PFSK-1 (cell line): ENCODE results near the gene DIAPH2.

Experiments used
- POLR2AphosphoS5 ChIP-seq: IDR thresholded peaks from 2 replicates; pipeline ENCODE4 v1.6.1; 2012; ENCODE audit warnings: low read depth, mild to moderate bottlenecking, control low read depth, low read length, moderate library complexity
- TAF1 ChIP-seq: IDR thresholded peaks from 2 replicates; pipeline ENCODE4 v1.6.1; 2012; ENCODE audit warnings: low read length, control low read depth, borderline replicate concordance; ENCODE audit not compliant: insufficient read depth
- TF ChIP-seq, protein P1 (sequence below), 2 experiments: IDR thresholded peaks; 2 replicates each; pipeline versions ENCODE4 v1.6.1 to v1.8.0; 2011 to 2012; ENCODE audit warnings: low read depth in 2 of 2, low read length in 2 of 2, control low read depth in 1 of 2, inconsistent platforms in 1 of 2, mild to moderate bottlenecking in 1 of 2, moderate library complexity in 1 of 2; ENCODE audit not compliant: insufficient read depth in 1 of 2

DNA sequence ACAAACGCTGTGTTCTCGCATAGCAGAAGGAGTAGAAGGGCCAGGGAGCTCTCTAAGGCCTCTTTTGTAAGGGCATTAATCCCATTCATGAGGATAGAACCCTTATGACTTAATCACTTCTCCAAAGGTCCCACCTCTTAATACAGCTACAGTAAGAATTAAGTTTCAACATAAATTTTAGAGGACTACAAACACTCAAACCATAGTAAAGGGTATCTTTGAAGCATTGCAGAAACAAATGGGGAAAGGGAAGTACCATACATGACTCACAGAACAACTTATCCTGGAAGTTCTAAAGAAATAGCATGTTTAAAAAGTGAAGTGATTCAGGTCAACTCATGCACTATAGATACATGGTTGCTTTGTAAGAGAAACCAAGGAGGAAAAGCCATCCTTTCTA, 879.9 kb downstream of the DIAPH2 start:
- TF ChIP-seq POLR2AphosphoS5 = no peak
- TF ChIP-seq TAF1 = no peak
- TF ChIP-seq, protein P1, sequence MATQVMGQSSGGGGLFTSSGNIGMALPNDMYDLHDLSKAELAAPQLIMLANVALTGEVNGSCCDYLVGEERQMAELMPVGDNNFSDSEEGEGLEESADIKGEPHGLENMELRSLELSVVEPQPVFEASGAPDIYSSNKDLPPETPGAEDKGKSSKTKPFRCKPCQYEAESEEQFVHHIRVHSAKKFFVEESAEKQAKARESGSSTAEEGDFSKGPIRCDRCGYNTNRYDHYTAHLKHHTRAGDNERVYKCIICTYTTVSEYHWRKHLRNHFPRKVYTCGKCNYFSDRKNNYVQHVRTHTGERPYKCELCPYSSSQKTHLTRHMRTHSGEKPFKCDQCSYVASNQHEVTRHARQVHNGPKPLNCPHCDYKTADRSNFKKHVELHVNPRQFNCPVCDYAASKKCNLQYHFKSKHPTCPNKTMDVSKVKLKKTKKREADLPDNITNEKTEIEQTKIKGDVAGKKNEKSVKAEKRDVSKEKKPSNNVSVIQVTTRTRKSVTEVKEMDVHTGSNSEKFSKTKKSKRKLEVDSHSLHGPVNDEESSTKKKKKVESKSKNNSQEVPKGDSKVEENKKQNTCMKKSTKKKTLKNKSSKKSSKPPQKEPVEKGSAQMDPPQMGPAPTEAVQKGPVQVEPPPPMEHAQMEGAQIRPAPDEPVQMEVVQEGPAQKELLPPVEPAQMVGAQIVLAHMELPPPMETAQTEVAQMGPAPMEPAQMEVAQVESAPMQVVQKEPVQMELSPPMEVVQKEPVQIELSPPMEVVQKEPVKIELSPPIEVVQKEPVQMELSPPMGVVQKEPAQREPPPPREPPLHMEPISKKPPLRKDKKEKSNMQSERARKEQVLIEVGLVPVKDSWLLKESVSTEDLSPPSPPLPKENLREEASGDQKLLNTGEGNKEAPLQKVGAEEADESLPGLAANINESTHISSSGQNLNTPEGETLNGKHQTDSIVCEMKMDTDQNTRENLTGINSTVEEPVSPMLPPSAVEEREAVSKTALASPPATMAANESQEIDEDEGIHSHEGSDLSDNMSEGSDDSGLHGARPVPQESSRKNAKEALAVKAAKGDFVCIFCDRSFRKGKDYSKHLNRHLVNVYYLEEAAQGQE (IDR thresholded peaks at IDR 0.05; ENCODE audit: insufficient read depth in 1 of 2, low read depth in 2 of 2, low read length in 2 of 2) = no peak
